GM18511 (cell line): Measurements from ENCODE around the gene MYMK.

Source experiments
- ATAC-seq: cut with Tn5 transposase; IDR thresholded peaks from one replicate; pipeline ENCODE4 v1.9.1; 2021; ENCODE audit warnings: mild to moderate bottlenecking, moderate library complexity; ENCODE audit not compliant: unreplicated experiment

The MYMK gene

GRCh38 chr9:133470988-133471387 lies 53.8 kb downstream of the MYMK start:
- no peak for ATAC-seq

DNA sequence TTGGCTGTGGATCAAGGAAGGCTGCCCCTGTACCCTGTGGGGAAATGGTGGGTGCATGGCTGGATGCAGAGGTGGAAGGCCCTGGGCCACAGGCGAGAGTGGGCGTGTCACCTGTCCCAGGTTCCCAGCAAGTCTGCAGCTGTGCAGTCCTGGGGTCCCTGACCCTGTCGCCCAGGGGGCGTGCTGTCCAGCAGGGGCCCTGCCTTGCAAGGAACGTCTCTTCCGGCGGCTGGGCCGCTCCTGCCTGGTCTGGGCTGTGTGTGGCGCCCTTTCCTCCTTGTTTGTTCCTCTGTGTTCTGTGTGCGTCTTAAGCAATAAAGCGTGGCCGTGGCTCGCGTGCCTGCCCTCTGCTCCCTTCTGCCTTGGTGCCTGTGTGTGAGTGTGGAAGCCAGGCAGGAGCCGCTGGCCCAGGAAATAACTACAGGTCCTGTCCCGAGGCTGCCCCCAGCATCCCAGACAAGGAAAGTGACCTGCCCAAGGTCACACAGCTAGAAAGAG lies 54.3 kb downstream of the MYMK start:
- no peak for ATAC-seq

GRCh38 chr9:133468777-133469421 lies 55.9 kb downstream of the MYMK start:
- no peak for ATAC-seq

DNA sequence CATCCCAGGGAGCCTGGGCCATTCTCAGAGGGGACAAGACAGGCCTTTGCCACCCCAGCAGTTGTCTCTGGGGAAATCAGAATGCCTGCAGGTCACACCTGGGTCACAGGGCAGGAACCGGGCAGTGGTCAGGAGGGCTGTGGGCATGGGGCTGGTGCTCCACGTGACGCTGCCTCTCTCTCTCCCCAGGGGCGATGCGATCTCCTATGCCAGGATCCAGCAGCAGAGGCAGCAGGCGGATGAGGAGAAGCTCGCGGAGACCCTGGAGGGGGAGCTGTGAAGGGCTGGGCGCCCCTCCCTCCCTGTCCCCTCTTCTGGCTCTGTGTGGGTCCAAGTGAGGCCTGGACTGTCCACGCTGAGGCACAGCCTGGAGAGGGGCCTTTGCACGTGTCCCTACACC lies 56.4 kb downstream of the MYMK start:
- ATAC-seq = no peak

- no peak for ATAC-seq
Measured at GRCh38 chr9:133467101-133467500, 57.7 kb downstream of the MYMK start.

GRCh38 chr9:133465984-133466383 lies 58.8 kb downstream of the MYMK start:
- no peak for ATAC-seq

DNA sequence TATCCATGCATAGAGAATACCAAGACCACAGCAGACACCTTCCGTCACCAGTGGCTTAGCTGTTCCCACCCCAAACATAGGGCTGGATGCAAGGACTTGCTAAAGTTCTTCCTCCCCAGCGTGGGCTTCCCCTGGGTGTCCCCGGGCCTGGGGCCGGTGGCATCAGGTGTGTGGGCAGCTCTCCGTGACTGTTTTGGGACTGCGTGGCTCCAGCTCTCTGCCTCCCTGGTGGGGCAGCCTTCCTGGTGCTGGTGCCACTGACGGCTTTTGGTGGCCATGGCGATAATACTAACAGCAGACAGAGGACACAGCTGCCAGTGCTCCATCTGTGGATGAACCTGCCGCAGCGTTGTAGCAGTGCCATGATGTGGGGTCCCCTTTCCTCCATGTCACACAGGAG lies 60.1 kb downstream of the MYMK start:
- no peak for ATAC-seq
